DMS153 treated with DMSO at 0.1 percent for 48 hours (cell line): ENCODE results near the gene MTMR3.
A peak's percentile ranks its signal among the peaks of the same experiment; 100 is the strongest.
"Not testable (repeated sequence)": the region's sequence is repeated elsewhere in the genome, so short reads cannot be mapped to it uniquely, and the experiment has no call there.

ENCODE experiments used
- DNase-seq: peaks from one replicate; lab custom pipeline; 2025; ENCODE audit not compliant: unreplicated experiment; lab: John Stamatoyannopoulos, UW

Gene MTMR3

DNA sequence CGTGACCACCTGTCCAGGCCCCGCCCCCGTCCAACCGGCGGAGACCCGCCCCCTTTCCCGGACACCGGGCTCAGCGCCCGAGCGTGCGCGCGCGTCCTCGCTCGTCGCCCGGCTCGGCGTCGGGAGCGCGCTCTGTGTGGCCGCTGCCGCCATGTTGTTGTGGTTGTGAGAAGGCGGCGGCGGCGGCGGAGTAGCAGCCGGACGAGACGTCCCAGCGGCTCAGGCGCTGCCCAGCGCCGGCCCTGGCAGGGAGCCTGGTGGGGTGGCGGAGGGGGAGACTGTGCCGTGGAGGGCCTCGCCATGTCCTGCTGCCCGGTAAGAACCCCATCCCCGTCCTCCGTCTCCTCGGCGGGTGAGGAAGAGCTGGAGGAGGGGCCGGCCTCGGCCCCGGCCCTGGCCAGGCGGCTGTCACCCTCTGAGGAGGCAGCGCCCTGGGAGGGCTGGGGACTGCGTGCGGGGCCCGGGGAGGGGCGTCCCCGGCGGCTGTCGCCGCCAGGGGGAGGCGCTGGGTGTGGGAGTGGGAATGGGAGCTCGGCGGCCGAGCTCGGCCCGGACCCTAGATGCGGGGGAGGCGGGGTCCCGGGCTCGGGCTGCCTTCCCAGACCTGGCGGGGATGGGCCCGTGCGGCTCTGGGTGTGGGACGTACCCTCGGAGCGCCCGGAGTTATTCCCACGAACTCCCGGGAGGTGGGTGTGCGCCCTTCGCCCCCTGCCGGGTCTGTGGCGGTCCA, at the start of gene MTMR3:
MTMR3 (plus strand) TSS at position 130 of the 730 bp plus-strand sequence. CDS start 87,886 bp downstream, outside the sequence.
- peak; percentile 73 for DNase-seq

DNA sequence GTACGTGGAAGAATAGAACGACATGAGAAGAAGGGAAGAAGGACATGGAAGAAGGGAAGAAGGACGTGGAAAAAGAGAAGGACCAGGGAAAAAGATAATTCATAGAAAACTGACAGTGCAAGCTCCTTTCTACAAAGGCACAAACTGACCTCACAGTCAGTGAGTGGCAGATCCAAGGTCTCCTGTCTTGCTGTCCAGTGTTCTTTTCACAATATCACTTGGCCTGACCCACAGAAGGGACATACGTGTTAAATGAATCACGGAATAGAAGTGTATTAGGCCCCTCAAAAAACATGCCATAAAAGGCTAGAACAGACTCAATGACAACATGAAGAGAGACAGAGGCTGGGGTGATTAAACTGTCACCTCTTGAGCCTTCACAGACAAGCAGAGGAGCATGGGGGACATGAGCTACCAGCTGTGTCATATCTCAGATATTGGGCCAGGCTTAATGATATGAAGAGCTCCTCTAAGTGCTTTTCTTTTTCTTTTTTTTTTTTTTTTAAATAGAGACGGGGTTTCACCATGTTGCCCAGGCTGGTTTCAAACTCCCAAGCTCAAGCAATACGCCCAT, 49.5 kb upstream of the MTMR3 start:
- DNase-seq = no peak

DNA sequence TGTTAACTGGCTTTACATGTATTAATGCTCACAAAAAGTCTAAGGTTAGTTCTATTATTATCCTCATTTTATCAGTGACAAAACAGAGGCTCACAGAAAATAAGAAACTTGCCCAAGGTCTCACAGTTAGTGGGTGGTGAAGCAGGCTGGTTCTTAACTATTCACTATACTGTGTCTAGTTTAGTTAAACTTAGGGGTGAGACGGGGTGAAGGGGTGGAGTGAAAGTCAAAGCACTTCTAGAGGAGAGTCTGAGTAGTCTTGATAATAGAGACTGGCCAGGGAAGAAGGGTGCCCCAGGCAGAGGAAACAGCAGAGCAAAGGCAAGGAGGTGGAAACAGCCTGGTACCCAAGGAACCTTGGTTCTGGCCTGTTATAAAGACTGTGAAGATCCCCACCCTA, 48.9 kb upstream of the MTMR3 start:
- DNase-seq = no peak

DNA sequence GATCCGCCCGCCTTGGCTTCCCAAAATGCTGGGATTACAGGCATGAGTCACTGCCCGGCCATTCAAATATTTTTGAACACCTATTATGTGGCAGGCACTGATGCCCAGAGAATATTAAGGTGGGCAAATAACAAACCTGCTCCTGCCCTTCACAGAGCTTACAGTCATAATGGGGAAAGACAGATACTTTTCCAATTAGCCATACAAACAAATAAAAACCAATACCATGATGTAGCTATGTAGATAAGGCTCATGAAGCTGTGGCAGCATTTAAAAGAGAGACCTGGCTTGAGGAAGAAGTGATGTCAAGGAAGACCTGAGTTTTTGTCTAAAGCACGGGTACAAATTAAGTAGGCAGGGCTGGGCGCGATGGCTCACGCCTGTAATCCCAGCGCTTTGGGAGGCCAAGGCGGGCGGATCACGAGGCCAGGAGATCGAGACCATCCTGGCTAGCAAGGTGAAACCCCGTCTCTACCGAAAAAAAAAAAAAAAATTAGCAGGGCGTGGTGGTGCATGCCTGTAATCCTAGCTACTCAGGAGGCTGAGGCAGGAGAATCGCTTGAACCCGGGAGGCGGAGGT, 46.1 kb upstream of the MTMR3 start:
- not testable (repeated sequence) for DNase-seq

DNA sequence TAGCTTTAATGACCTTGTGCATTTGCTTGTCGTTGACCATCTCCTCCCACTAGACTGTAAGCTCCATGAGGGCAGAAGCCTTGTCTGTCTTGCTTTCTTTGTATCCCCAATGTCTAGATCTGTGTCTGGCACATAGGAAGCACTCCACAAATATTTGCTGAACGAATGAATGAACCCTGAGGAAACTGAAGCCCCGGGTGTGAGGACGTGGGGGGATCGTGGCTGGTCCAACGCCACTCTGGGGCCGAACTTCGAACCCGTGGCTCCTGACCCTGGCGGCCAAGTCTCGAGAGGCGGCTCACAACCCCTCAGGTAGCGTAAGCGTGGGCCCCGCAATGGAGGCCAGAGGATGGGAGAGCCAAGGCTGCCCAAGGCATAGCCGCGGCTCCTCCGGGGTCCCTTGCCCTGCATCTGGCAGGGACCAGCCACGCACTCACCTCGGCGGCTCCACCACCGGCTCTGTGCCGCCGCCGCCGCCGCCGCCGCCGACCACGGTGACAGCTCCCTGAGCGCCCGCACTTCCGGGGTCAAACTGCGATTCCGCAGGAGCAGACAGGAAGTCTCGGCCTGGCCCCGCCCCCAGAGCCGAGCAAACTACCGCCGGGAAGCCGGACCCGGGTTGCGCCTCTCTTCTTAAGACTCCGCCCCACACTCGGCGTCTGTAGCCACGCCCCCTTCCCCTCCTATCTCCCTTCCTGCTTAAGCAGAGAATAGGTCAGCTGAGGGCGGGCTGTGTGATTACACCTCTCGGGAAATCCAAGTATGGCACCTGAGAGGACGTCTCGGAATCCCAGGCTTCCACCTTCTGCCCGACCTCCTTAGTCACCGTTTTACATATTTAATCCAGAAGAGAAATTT, 45.0 kb upstream of the MTMR3 start, which contains the start of gene ASCC2:
ASCC2 (minus strand) TSS at position 534 of the 858 bp plus-strand sequence. CDS start 5,949 bp downstream, outside the sequence.
- DNase-seq = peak; percentile 95

DNA sequence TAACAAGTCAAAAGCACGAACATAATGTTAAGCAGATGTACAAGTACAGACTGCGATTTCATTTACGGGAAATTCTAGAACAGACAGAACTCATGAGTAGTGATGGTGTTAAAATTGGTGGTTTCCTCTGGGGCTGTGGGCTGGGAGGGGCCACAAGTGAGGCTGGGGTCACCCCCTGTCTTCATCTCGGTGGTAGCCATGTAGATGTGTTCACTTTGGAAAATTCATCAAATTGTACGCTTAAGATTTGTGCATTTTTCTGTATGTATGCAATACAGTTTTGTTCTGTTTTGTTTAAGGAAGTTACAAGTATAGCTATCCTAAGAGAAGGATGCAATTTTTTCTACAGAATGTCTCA, 44.4 kb upstream of the MTMR3 start:
- DNase-seq = no peak

DNA sequence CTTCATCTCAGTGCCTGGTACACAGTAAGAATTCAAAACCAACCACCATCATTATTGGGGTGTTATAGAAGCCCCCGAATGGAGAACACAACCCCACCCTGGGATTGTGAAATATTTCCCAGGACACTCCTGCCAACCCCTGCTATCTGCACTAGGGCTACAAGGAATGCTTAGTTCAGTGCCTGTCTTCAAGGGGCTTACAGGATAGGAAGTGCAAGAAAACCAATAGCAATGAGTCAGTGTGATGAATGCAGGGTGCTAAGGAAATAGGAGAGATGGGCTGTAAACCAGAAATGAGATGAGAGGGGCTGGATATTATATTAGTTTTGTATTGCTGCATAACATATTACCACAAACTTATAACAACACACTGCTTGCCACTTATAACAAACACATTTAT, 43.9 kb upstream of the MTMR3 start:
- DNase-seq = no peak

DNA sequence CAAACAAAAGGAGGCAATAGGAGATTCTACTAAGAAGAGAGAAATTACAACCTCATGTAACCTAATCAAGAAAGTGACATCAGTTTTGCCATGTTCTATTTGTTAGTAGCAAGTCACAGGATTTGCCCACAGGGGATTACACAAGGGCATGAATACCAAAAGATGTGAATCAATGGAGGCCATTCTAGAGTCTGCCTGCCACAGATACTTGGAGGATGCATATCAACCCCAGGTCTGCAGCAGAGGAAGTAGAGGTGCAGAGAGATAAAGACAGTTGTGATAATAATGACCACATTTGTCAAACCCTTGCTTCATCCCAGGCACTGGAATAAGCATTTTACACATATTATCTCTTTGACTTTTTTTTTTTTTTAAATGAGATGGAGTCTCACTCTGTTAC, 42.5 kb upstream of the MTMR3 start:
- no peak for DNase-seq

DNA sequence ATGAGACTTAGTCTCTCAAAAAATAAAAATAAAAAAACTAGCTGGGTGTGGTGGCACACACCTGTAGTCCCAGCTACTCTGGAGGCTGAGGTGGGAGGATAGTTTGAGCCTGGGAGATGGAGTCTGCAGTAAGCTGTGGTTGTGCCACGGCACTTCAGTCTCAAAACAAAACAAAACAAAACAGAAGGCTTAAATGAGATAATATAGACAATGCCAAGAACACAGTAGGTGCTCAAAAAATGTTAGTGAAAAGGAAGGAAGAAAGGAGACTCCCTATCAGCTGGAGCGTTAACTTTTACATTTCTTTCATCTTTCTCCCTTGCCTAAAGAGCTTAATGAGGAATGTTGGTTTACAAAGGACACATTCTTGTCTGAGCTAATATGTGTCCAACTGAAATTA, 40.8 kb upstream of the MTMR3 start:
- no peak for DNase-seq

DNA sequence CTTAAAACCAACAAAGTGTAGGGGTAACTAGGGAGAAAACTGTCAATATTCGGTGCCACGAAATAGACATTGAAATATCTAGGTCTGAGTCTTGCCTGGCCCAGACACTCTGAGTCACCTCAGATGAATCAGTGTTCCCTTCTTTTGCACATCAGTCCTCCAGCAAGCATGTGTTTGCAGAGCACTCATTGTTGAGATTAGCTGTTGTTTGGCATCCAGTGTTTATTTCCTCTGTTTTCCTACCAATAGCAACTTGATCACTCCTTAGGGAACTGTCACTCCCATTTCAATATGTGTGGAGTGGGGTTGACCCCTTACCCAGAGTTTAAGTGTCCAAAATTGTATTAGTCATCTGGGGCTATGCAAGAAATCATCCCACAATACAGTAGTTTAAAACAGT, 40.2 kb upstream of the MTMR3 start:
- DNase-seq = no peak

DNA sequence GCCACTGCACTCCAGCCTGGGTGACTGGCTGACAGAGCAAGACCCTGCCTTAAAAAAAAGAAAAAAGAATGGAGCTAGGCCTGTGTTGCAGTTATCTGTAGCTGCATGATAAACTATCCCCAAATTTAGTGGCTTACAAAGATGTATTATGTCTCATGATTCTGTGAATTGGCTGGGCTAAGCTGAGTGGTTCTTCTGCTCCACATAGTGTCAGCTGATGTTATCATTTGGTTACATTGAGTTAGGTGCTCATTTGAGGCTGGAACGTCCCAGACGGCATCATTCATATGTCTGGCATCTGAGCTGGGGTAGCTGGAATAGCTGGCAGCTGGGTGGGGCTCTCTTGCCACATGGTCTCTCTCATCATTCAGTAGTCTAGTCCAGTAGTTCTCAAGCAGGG, 36.7 kb upstream of the MTMR3 start:
- no peak for DNase-seq

DNA sequence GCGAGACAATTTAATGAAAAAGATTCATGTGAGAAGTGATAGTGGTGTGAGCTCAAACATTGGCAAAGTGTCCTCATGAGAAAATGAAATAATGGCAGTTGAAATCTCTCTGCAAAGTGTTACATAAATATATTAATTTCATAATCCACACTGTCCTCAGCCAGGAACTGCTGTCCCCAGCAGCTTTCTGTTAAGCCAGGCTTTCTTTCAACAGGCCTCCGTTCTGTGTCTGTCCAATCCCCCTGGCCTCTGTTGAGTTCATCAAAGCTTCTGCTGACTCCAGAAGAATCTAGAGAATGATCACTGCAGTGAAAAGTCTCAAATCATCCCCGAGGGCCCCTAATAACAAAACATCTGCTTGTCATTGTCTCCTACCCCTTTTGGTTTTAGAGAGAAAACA, 34.9 kb upstream of the MTMR3 start:
- no peak for DNase-seq

DNA sequence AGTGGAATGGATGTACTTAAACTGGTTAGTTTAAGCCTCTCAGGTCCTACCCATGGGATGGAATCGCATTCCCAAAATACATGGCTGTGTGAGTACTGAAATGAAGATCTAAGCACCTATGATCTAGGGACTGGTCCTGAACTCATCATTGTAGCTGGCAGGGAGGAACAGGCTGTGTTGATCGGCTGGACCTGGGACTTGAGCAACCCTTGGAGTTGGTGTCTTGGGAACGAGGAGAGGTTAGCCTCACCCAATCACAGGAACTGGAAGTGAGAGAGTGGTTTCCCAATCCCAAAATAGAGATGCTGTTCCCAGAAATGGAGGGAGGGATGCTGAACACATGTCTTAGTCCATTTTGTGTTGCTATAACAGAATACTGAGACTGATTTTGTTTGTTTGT, 28.5 kb upstream of the MTMR3 start:
- DNase-seq = no peak

DNA sequence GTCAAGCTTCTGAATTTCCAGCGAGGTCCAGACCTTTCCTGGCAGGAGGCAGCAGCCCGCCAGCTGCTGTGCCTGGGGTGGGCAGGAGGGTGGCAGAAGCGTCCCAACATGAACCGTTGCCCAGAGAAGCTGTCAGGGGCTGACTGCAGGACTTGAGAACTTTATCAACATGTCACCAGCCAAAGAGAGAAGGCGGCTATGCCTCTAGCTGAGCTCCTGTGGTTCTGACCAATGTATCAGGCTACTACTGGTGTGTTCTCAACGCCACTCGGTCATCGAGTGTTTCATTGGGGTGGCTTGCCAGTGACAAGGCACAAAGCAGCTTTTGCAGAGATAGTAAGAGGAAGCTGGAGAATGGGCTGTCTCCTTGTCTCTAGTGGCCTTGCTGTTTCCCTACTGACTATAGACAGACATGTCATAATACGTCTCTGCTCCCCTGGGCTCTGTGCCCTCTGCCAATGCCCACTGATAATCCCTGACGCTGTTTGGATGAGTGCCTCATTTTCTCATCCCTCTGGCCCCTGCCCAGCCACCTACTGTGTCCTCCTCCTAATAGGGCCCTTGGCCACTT, 27.3 kb upstream of the MTMR3 start:
- DNase-seq = no peak

DNA sequence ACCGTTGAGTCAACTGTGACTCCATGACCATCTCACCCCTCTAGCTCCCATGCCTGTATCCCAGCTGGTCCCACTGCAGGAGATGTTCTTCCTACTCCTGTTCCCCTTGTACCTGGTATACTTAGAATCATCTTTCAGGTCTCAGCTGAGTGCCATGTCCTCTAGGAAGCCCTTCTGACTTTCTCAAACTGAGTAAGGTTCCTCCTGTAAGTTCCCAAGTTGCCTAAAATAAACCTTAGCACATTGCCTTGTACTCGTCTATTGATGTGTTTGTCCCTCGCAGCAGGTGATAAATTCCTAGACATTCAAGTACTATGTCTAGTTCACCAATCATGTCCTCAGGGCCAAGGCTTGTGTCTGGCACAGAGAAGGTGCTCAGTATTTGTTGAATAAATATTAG, 26.5 kb upstream of the MTMR3 start:
- DNase-seq = no peak

DNA sequence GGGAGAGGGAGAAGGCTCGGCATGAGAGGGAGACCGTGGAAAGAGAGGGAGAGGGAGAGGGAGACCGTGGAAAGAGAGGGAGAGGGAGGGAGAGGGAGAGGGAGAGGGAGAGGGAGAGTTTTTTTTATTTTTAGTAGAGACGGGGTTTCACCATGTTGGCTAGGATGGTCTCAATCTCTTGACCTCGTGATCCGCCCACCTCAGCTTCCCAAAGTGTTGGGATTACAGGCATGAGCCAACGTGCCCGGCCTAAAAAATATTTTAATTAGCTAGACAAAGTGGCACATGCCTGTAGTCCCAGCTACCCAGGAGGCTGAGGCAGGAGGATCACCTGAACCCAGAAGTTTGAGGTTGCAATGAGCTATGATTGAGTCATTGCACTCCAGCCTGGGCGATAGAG, 23.9 kb upstream of the MTMR3 start:
- DNase-seq = not testable (repeated sequence)

DNA sequence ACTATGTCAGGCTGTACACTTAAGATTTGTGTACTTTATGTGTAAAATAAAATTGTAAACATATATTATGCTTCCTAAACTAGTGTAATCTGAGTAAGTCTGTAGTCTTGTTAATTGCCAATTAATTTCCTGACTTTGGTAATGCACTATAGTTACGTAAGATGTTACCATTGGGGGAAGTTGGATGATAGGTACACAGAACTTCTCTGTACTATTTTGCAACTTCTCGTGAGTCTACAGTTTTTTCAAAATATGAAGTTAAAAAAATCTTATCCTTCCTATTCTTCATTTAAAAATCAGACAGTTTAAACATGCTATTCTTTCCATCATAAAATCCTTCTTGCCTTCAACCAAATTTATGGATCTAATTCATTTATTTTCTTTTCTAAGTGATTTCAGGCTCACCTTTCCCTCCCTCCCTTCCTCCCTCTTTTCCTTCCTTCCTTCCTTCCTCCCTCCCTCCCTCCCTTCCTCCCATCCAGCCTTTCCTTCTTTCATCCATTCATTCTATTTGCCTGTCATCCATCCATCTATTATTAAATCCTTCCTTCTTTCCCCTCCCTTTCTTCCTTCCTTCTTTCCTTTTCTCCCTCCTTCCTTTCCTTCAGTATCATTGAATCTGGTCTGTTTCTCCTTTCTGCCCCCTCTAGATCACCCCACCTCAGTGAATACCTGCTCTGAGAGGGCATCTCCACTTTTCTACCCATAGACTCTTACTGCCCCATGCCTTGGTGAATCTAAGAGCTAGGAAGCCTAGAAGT, 22.8 kb upstream of the MTMR3 start:
- DNase-seq = no peak

DNA sequence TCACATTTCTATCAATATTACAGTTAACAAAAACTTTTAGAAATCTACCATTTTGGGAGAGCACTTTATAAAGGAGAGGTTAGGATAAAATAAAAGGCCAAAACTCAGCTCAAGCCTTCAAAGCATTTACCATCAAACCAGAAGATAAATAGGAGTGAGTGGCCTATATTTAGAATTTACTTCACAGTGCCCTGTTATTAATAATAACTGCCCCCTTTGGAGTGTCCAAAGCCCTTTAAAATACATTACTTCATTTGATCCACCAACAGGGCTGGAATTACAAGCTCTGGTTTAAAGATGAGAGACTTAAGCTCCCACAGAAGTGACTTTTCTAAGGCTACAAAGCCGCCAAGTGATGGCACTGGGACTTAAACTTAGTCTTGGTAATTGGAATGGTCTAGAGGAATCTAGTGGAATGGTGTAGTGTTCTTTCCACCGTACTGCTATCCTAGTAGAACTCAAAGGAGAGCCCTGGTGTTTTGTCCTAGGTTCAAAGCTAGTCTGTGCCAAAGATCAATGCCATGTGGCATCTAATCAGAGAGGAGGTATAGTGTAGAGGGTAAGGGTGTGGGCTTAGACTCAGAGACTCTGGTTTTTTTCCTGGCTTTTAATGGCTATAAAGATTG, 21.2 kb upstream of the MTMR3 start:
- no peak for DNase-seq

DNA sequence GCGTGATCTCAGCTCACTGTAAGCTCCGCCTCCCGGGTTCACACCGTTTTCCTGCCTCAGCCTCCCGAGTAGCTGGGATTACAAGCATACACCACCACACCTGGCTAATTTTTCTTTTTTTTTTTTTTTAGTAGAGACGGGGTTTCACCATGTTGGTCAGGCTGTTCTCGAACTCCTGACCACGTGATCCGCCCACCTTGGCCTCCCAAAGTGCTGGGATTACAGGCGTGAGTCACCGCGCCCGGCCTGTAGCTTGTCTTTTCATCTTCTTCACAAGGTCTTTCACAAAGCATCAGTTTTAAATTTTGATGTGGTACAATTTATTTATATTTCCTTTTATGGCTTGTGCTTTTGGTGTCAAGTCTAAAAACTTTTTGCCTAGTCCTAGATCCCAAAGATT, 17.4 kb upstream of the MTMR3 start:
- not testable (repeated sequence) for DNase-seq

DNA sequence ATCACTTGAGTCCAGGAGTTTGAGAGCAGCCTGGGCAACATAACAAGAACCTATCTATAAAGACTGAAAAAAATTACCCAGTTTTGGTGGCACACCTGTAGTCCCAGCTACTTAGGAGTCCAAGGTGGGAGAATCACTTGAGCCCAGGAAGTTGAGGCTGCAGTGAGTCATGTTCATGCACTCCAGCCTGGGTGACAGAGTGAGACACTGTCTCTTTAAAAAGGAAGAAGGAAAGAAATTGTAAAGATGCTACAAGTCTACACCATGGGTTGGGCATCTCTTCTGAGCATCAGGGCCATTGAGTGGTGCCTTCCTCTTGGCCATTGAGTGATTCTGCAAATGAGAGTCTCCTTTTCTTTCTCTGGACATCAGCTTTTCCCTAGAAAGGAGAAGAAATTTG, 15.7 kb upstream of the MTMR3 start:
- no peak for DNase-seq
